ENCODE data around the gene CSGALNACT2. TPM values are rescaled to one million over a fixed set of nuclear protein-coding genes. Genes with fewer than 3 reads are reported as not detected.

CSGALNACT2 gene
- total and polyA plus RNA-seq, 4 experiments from 2014 or later: 21.1 to 48.2 (median 34.4) TPM

GRCh38 chr10:43230101-43230908, 92.1 kb downstream of the CSGALNACT2 start:
- no peaks in the 10 kb centered on the region for H3K36me3 ChIP-seq (ENCODE audit: insufficient read depth, low read length)
- H3K27me3 ChIP-seq (ENCODE audit: insufficient read depth, low read length): no peaks in the 10 kb centered on the region
- peak overlapping the region in 3 of 7 donors; percentile 32 to 78 (median 64) for H3K27ac Mint-ChIP-seq
- peak overlapping the region in 1 of 2 donors; percentile 44 for H3K4me3 ChIP-seq (ENCODE audit: low read length in 2 of 2)
- DNase-seq: no peak
- H3K27ac ChIP-seq (ENCODE audit: low read depth, low read length): no peak overlapping the region
- no peaks in the 10 kb centered on the region for H3K9me3 Mint-ChIP-seq
- intact Hi-C loops (cut with micrococcal nuclease): no loop called here
- H3K4me3 Mint-ChIP-seq: peak overlapping the region in 7 of 8 donors; percentile 8 to 80 (median 45)
- H3K27me3 Mint-ChIP-seq: peaks cover 2% of the 10 kb centered on the region in 2 donors
- H3K9me3 ChIP-seq (ENCODE audit: control insufficient read depth in 1 of 2, low read length in 2 of 2): no peaks in the 10 kb centered on the region
- CTCF ChIA-PET (ENCODE audit: partially characterized antibody): interaction anchor here (1.2 kb wide), 1 partner anchor 25 kb away, joined by 4 read pairs; no protein-coding TSS in a partner anchor
- H3K36me3 Mint-ChIP-seq: no peaks in the 10 kb centered on the region
- peaks cover 19 to 54% (median 32%) of the 10 kb centered on the region in 4 donors for H3K4me1 Mint-ChIP-seq
- peaks cover 52% of the 10 kb centered on the region for H3K4me1 ChIP-seq (ENCODE audit: insufficient read depth, low read length)
- POLR2A ChIA-PET (ENCODE audit: partially characterized antibody): interaction anchor here (0.8 to 1.8 kb wide), 4 partner anchors 26 to 131 kb away, joined by 3 to 4 read pairs (median 3); partner anchors contain the start of gene RASGEF1A

GRCh38 chr10:43230909-43231522, 92.8 kb downstream of the CSGALNACT2 start:
- H3K4me1 ChIP-seq (ENCODE audit: insufficient read depth, low read length): peaks cover 46% of the 10 kb centered on the region
- H3K27me3 ChIP-seq (ENCODE audit: insufficient read depth, low read length): no peaks in the 10 kb centered on the region
- no peaks in the 10 kb centered on the region for H3K36me3 ChIP-seq (ENCODE audit: insufficient read depth, low read length)
- no peak overlapping the region for H3K4me3 ChIP-seq (ENCODE audit: low read length in 2 of 2)
- Mint-ChIP-seq H3K4me1 (peaks cover 18 to 47% (median 27%) of the 10 kb centered on the region in 4 donors), H3K4me3 (peak overlapping the region; percentile 57 to 80 (median 68)), H3K27me3 (peaks cover 2% of the 10 kb centered on the region in 2 donors), H3K36me3 (no peaks in the 10 kb centered on the region), H3K9me3 (no peaks in the 10 kb centered on the region), H3K27ac (peak overlapping the region; percentile 64 to 90 (median 81))
- ChIA-PET POLR2A (ENCODE audit: partially characterized antibody) (interaction anchor here (0.8 to 1.8 kb wide), 4 partner anchors 27 to 131 kb away, joined by 3 to 4 read pairs (median 3); partner anchors contain the start of gene RASGEF1A), CTCF (ENCODE audit: partially characterized antibody) (interaction anchor here (1.2 kb wide), 1 partner anchor 24 kb away, joined by 4 read pairs; no protein-coding TSS in a partner anchor)
- no peak for DNase-seq
- intact Hi-C loops (cut with micrococcal nuclease): no loop called here
- peak overlapping the region; percentile 3 for H3K27ac ChIP-seq (ENCODE audit: low read depth, low read length)
- no peaks in the 10 kb centered on the region for H3K9me3 ChIP-seq (ENCODE audit: control insufficient read depth in 1 of 2, low read length in 2 of 2)

DNA sequence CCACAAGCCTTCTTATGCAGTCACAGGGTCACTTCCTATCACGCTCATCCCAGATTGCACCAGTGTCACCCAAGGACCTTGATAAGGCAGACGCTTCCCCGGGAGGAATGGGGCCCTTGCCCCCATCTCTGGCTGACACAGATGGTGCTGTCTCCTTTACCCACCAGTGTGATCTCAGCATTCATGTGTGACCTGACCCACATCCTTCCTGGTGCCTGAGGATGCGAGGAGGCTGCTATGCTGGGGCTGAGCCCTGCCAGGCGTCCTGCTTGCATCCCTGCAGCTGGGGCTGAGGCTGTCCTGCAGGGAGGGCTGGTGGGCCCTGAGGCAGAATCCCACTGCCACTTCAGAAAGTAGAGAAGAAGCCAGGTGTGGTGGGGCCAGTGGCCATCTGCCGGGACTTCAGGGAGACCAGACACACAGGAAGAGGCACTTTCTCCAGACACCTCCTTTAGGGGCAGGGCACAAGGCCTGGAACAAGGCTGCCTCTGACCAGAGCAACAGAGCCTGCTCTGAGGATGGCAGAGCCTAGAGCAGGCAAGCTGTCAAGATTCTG, 93.4 kb downstream of the CSGALNACT2 start:
- Mint-ChIP-seq H3K27me3 (peaks cover 2% of the 10 kb centered on the region in 2 donors), H3K4me1 (peaks cover 18 to 43% (median 25%) of the 10 kb centered on the region in 4 donors), H3K36me3 (no peaks in the 10 kb centered on the region), H3K9me3 (no peaks in the 10 kb centered on the region), H3K27ac (peak overlapping the region; percentile 31 to 90 (median 81)), H3K4me3 (peak overlapping the region; percentile 57 to 80 (median 68))
- Histone ChIP-seq H3K9me3 (ENCODE audit: control insufficient read depth in 1 of 2, low read length in 2 of 2) (no peaks in the 10 kb centered on the region), H3K27ac (ENCODE audit: low read depth, low read length) (peak overlapping the region; percentile 3), H3K4me1 (ENCODE audit: insufficient read depth, low read length) (peaks cover 40% of the 10 kb centered on the region), H3K36me3 (ENCODE audit: insufficient read depth, low read length) (no peaks in the 10 kb centered on the region), H3K4me3 (ENCODE audit: low read length in 2 of 2) (no peak overlapping the region), H3K27me3 (ENCODE audit: insufficient read depth, low read length) (no peaks in the 10 kb centered on the region)
- intact Hi-C loops (cut with micrococcal nuclease): no loop called here
- ChIA-PET CTCF (ENCODE audit: partially characterized antibody) (interaction anchor here (0.6 kb wide), 1 partner anchor 211 kb away, joined by 3 read pairs; no protein-coding TSS in a partner anchor), POLR2A (ENCODE audit: partially characterized antibody) (no interaction called here)
- DNase-seq: peak; percentile 33 to 57 (median 40)

DNA sequence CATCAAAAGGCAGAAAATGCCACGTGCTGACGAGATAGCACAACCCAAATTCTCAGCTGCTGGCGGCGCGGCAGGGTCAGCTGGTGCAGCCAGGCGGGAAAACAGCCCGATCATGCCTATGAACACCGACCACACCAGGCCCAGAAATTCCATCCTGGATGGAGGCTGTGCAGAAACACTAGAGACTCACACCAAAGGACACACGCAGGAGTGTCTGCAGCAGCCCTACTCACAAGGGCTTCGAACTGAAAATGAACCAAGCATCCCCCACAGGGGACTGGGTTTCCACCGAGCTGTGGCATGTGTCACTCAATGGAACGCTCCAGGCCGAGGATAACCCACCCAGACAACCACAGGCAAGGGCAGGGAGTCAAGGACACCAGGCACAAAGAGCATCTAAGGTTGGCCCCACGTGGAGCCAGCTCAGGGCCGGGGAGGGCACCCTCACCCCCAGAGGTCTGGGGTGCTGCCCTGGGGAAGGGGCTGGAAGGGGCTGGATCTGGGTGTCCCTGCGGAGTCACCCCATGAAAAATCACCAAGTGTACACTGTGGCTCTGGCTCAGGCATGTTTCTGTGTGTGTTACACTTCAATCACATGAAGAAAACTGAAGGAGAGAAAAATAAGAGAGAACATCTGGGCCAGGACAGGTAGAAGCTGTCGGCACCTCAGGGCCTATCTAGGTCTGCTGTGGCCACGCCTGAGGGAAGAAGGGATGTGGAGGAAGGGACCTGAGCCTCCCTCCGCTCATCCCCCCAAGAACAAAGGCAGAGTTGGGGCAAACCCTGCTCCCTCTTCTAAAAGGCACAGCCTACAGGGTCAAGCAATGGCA, 95.6 kb downstream of the CSGALNACT2 start:
- no peak overlapping the region for H3K4me3 ChIP-seq (ENCODE audit: low read length in 2 of 2)
- H3K9me3 ChIP-seq (ENCODE audit: control insufficient read depth in 1 of 2, low read length in 2 of 2): no peaks in the 10 kb centered on the region
- Mint-ChIP-seq H3K4me1 (peaks cover 12 to 26% (median 17%) of the 10 kb centered on the region in 4 donors), H3K4me3 (no peak overlapping the region), H3K27ac (peak overlapping the region in 1 of 7 donors; percentile 75), H3K27me3 (no peaks in the 10 kb centered on the region), H3K9me3 (no peaks in the 10 kb centered on the region), H3K36me3 (no peaks in the 10 kb centered on the region)
- no peak for DNase-seq
- intact Hi-C loops (cut with micrococcal nuclease): no loop called here
- ChIA-PET POLR2A (ENCODE audit: partially characterized antibody) (no interaction called here), CTCF (ENCODE audit: partially characterized antibody) (no interaction called here)
- H3K27ac ChIP-seq (ENCODE audit: low read depth, low read length): no peak overlapping the region
- no peaks in the 10 kb centered on the region for H3K27me3 ChIP-seq (ENCODE audit: insufficient read depth, low read length)
- H3K36me3 ChIP-seq (ENCODE audit: insufficient read depth, low read length): no peaks in the 10 kb centered on the region
- H3K4me1 ChIP-seq (ENCODE audit: insufficient read depth, low read length): peaks cover 26% of the 10 kb centered on the region

DNA sequence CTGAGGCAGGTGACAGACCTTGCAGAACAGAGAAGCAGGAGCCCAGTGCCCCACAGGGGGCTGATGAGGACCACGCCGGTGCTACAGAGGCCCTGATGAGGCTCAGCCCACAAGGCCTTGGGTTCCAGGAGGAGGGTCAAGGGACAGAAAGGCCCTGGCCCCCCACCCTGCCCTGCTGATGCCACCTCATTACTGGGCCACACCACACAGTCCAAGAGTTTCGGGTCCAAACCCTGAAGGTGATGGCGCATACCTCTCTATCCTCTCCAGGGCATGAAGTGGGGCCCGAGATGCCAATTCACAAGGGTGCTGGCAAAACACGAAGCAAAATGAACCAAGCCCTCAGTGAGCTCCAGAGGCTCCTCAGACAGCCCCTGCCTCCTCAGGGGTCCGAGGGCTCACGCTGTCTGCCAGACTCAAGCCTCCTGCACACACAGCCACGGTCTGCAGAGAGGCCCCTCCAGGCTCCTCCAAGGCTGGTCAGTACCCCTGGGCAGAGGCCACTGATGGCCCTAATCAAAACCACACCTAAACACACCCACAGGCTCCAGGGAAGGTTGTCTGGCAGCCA, 96.3 kb downstream of the CSGALNACT2 start:
- POLR2A ChIA-PET (ENCODE audit: partially characterized antibody): no interaction called here
- Histone ChIP-seq H3K27me3 (ENCODE audit: insufficient read depth, low read length) (no peaks in the 10 kb centered on the region), H3K36me3 (ENCODE audit: insufficient read depth, low read length) (no peaks in the 10 kb centered on the region), H3K4me3 (ENCODE audit: low read length in 2 of 2) (no peak overlapping the region), H3K9me3 (ENCODE audit: control insufficient read depth in 1 of 2, low read length in 2 of 2) (peaks cover 0 to 2% of the 10 kb centered on the region in 2 donors), H3K27ac (ENCODE audit: low read depth, low read length) (no peak overlapping the region), H3K4me1 (ENCODE audit: insufficient read depth, low read length) (peaks cover 22% of the 10 kb centered on the region)
- peak in 1 of 5 donors; percentile 3 for DNase-seq
- H3K4me3 Mint-ChIP-seq: no peak overlapping the region
- peaks cover 0 to 7% (median 5%) of the 10 kb centered on the region in 8 donors for H3K9me3 Mint-ChIP-seq
- CTCF ChIA-PET (ENCODE audit: partially characterized antibody): no interaction called here
- intact Hi-C loops (cut with micrococcal nuclease): no loop called here
- peaks cover 0 to 2% of the 10 kb centered on the region in 2 donors for H3K36me3 Mint-ChIP-seq
- peaks cover 0 to 2% of the 10 kb centered on the region in 2 donors for H3K27me3 Mint-ChIP-seq
- no peak overlapping the region for H3K27ac Mint-ChIP-seq
- H3K4me1 Mint-ChIP-seq: peaks cover 9 to 21% (median 15%) of the 10 kb centered on the region in 4 donors

Measured in CD4-positive, alpha-beta memory T cell (primary cell).